K562 (cell line): Measurements from ENCODE around the gene C8A.

Experiments used
- EZH2 ChIP-seq: IDR thresholded peaks from 2 replicates; pipeline ENCODE4 v1.6.1; 2012; ENCODE audit warnings: low read depth, mild to moderate bottlenecking, inconsistent platforms, low read length, borderline replicate concordance
- ZNF121 ChIP-seq: sonication (generic); formaldehyde crosslinking; conservative IDR thresholded peaks from 2 replicates; pipeline ENCODE4 v1.8.0; 2022; ENCODE audit warnings: missing genetic modification reagents

DNA sequence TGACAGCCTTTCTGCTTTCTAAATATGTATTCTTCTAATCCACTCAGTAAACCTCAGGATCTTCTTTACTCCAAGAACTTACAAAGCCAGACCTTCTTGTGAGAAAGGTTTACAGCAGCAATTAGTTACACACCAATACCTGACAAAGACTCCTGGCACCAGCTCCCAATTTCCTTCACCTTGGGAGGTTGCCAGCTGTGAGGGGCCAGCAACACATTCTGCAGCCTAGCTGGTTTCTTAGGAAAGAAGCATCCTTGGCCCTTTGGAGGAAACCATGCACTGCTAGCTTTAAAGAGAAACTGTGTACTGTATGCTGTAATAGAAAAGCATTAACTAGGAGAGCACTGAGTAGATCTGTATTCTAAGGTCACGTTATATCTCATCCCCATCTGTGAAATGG, 46.2 kb upstream of the C8A start:
- no peak for TF ChIP-seq ZNF121 (CRISPR knock-in tag)
- TF ChIP-seq EZH2 = no peak
